Calu3 (cell line): ENCODE results near the gene WLS. TPM values are rescaled to one million over a fixed set of nuclear protein-coding genes. Genes with fewer than 3 reads are reported as not detected.

ENCODE experiments used
- BruUV-seq: library from RNA; stranded (reverse); fragments of 400-500 nt; replicated peaks from 2 replicates; lab custom pipeline; 2021; lab: Mats Ljungman, UMichigan
- CTCF ChIA-PET: fragments of 300-600 bp; sonication (Branson Sonifier 250); formaldehyde crosslinking; loops from one replicate; lab custom pipeline; 2022; ENCODE audit warnings: antibody characterized with exemption; lab: Charles Lee
- DNase-seq: peaks from one replicate; pipeline ENCODE4 v3.0.0; 2022
- H3K27ac Mint-ChIP-seq: one replicate; pipeline ENCODE4 v1.8.0; 2022; ENCODE audit warnings: mixed read lengths; ENCODE audit not compliant: unreplicated experiment
- H3K27me3 Mint-ChIP-seq: one replicate; pipeline ENCODE4 v1.8.0; 2022; ENCODE audit warnings: mixed read lengths; ENCODE audit not compliant: unreplicated experiment
- H3K36me3 Mint-ChIP-seq: one replicate; pipeline ENCODE4 v1.8.0; 2022; ENCODE audit warnings: mild to moderate bottlenecking, moderate library complexity, mixed read lengths; ENCODE audit not compliant: insufficient read depth, unreplicated experiment
- H3K4me1 Mint-ChIP-seq: one replicate; pipeline ENCODE4 v1.8.0; 2022; ENCODE audit warnings: mild to moderate bottlenecking, low read depth, mixed read lengths; ENCODE audit not compliant: unreplicated experiment
- H3K4me3 Mint-ChIP-seq: one replicate; pipeline ENCODE4 v1.8.0; 2022; ENCODE audit warnings: mild to moderate bottlenecking, low read depth, moderate library complexity, mixed read lengths; ENCODE audit not compliant: unreplicated experiment
- H3K9me3 Mint-ChIP-seq: one replicate; pipeline ENCODE4 v1.8.0; 2022; ENCODE audit warnings: low read depth, mixed read lengths; ENCODE audit not compliant: unreplicated experiment
- CTCF ChIP-seq: fragments of 200-600 bp; IDR thresholded peaks from one replicate; pipeline ENCODE4 v1.8.0; 2022; ENCODE audit warnings: antibody characterized with exemption; ENCODE audit not compliant: unreplicated experiment
- intact Hi-C: fragments of 100-400 bp; cut with micrococcal nuclease; formaldehyde crosslinking; loops from one replicate; pipeline ENCODE4 v1.10.0; 2022; ENCODE audit not compliant: unreplicated experiment
- total RNA-seq: library from RNA; stranded (reverse); gene quantifications from 2 replicates; pipeline ENCODE4 v1.2.3, GENCODE V29; 2022

The WLS gene
- total RNA-seq, 1 experiment from 2014 or later: 50.9 TPM

GRCh38 chr1:68228851-68229250, 3.5 kb downstream of the WLS start:
- Mint-ChIP-seq H3K4me1 (peaks cover 19% of the 10 kb centered on the region), H3K36me3 (peaks cover 26% of the 10 kb centered on the region), H3K4me3 (no peak overlapping the region), H3K9me3 (no peaks in the 10 kb centered on the region), H3K27ac (no peak overlapping the region), H3K27me3 (no peaks in the 10 kb centered on the region)
- intact Hi-C loops: no loop called here
- DNase-seq: no peak
- BruUV-seq: no TSS peak
- CTCF ChIA-PET: interaction anchor here (0.5 to 1.3 kb wide), 3 partner anchors 10 to 39 kb away, joined by 3 to 5 read pairs (median 3); no protein-coding TSS in a partner anchor
- no peak for TF ChIP-seq CTCF

- CTCF ChIA-PET: interaction anchor here (1.3 kb wide), 1 partner anchor 40 kb away, joined by 5 read pairs; no protein-coding TSS in a partner anchor
- TF ChIP-seq CTCF: no peak
- Mint-ChIP-seq H3K27ac (no peak overlapping the region), H3K4me3 (no peak overlapping the region), H3K36me3 (peaks cover 24% of the 10 kb centered on the region), H3K9me3 (no peaks in the 10 kb centered on the region), H3K4me1 (peaks cover 19% of the 10 kb centered on the region), H3K27me3 (no peaks in the 10 kb centered on the region)
- DNase-seq: no peak
- no TSS peak for BruUV-seq
- intact Hi-C loops: no loop called here
Observed at GRCh38 chr1:68227598-68227997, 4.7 kb downstream of the WLS start.

- intact Hi-C loops: no loop called here
- no peak for DNase-seq
- BruUV-seq: no TSS peak
- no peak for TF ChIP-seq CTCF
- Mint-ChIP-seq H3K4me3 (no peak overlapping the region), H3K27me3 (no peaks in the 10 kb centered on the region), H3K27ac (no peak overlapping the region), H3K4me1 (peaks cover 17% of the 10 kb centered on the region), H3K9me3 (no peaks in the 10 kb centered on the region), H3K36me3 (peaks cover 5% of the 10 kb centered on the region)
- CTCF ChIA-PET: interaction anchor here (1.1 kb wide), 1 partner anchor 24 kb away, joined by 3 read pairs; no protein-coding TSS in a partner anchor
Observed at GRCh38 chr1:68225781-68226180, 6.5 kb downstream of the WLS start.

- DNase-seq: no peak
- H3K9me3 Mint-ChIP-seq: no peaks in the 10 kb centered on the region
- intact Hi-C loops: no loop called here
- H3K27me3 Mint-ChIP-seq: no peaks in the 10 kb centered on the region
- no peak for TF ChIP-seq CTCF
- CTCF ChIA-PET: no interaction called here
- no peak overlapping the region for H3K4me3 Mint-ChIP-seq
- no peak overlapping the region for H3K27ac Mint-ChIP-seq
- no peaks in the 10 kb centered on the region for H3K4me1 Mint-ChIP-seq
- BruUV-seq: no TSS peak
- no peaks in the 10 kb centered on the region for H3K36me3 Mint-ChIP-seq
Observed at GRCh38 chr1:68223687-68224086, 8.6 kb downstream of the WLS start.
